AG04449 (cell line): ENCODE measurements around the gene CREM.
"Not testable (repeated sequence)": the region's sequence is repeated elsewhere in the genome, so short reads cannot be mapped to it uniquely, and the experiment has no call there.

Experiments used
- CTCF ChIA-PET: fragments of 350-600 bp; formaldehyde crosslinking; extraction: SDS; loops from one replicate; lab custom pipeline; 2021; ENCODE audit warnings: antibody characterized with exemption; lab: Yijun Ruan, JAX
- POLR2A ChIA-PET: fragments of 400-600, 350-600 bp; formaldehyde crosslinking; extraction: SDS; loops from one replicate; lab custom pipeline; 2020; ENCODE audit warnings: antibody characterized with exemption, inconsistent platforms; lab: Yijun Ruan, JAX
- DNase-seq: peaks from one replicate; pipeline ENCODE4 v3.0.0-alpha.2; 2010; ENCODE audit warnings: low read depth, low spot score
- H3K4me3 ChIP-seq: 2 replicates; pipeline ENCODE4 v1.5.1; 2011; ENCODE audit warnings: low read depth, mild to moderate bottlenecking, control low read depth, low read length
- CTCF ChIP-seq: IDR thresholded peaks from one replicate; pipeline ENCODE4 v1.5.1; 2011; ENCODE audit warnings: mild to moderate bottlenecking, moderate library complexity, low read length, control low read depth, inconsistent platforms; ENCODE audit not compliant: insufficient read depth; ENCODE audit errors: missing control alignments

CREM gene

GRCh38 chr10:35213699-35214098 is 87.1 kb downstream of the CREM start:
- CTCF ChIA-PET = interaction anchor here (1.3 to 13.1 kb wide), 2 partner anchors 18 to 95 kb away, joined by 12 to 283 read pairs; no protein-coding TSS in a partner anchor
- no peak for DNase-seq
- POLR2A ChIA-PET = no interaction called here
- H3K4me3 ChIP-seq = no peak overlapping the region
- TF ChIP-seq CTCF = no peak

GRCh38 chr10:35214607-35215020 is 88.0 kb downstream of the CREM start:
- TF ChIP-seq CTCF = no peak
- POLR2A ChIA-PET = no interaction called here
- no peak overlapping the region for H3K4me3 ChIP-seq
- DNase-seq = no peak
- CTCF ChIA-PET = interaction anchor here (0.6 to 13.1 kb wide), 4 partner anchors 9 to 96 kb away, joined by 3 to 283 read pairs (median 38); partner anchors contain the start of gene CREM

- H3K4me3 ChIP-seq = no peak overlapping the region
- TF ChIP-seq CTCF = no peak
- ChIA-PET CTCF (interaction anchor here (0.6 to 13.1 kb wide), 5 partner anchors 9 to 96 kb away, joined by 3 to 283 read pairs (median 33); partner anchors contain the start of gene CREM), POLR2A (no interaction called here)
- no peak for DNase-seq
Observed at GRCh38 chr10:35215107-35215506, 88.5 kb downstream of the CREM start.

- CTCF ChIA-PET = interaction anchor here (1.1 to 13.1 kb wide), 12 partner anchors 11 to 419 kb away, joined by 3 to 283 read pairs (median 6); partner anchors contain the start of gene CREM
- POLR2A ChIA-PET = no interaction called here
- DNase-seq = no peak
Observed at GRCh38 chr10:35216303-35216905, 89.8 kb downstream of the CREM start.

GRCh38 chr10:35216956-35217355 is 90.3 kb downstream of the CREM start:
- H3K4me3 ChIP-seq, DNase-seq, POLR2A ChIA-PET: not testable (repeated sequence)
- CTCF ChIA-PET = interaction anchor here (0.7 to 13.1 kb wide), 15 partner anchors 11 to 419 kb away, joined by 3 to 283 read pairs (median 4); partner anchors contain the start of gene CREM

More at GRCh38 chr10:35216303-35216905, 89.8 kb downstream of the CREM start:
- no peak for TF ChIP-seq CTCF
- no peak overlapping the region for H3K4me3 ChIP-seq

- ChIA-PET POLR2A (no interaction called here), CTCF (interaction anchor here (0.7 to 13.1 kb wide), 18 partner anchors 12 to 418 kb away, joined by 3 to 283 read pairs (median 4); partner anchors contain the start of gene CREM)
- no peak for TF ChIP-seq CTCF
- H3K4me3 ChIP-seq = no peak overlapping the region
- DNase-seq = no peak
Observed at GRCh38 chr10:35217455-35217854, 90.8 kb downstream of the CREM start.
